ENCODE results near the gene ATP9B.

ATP9B gene

DNA sequence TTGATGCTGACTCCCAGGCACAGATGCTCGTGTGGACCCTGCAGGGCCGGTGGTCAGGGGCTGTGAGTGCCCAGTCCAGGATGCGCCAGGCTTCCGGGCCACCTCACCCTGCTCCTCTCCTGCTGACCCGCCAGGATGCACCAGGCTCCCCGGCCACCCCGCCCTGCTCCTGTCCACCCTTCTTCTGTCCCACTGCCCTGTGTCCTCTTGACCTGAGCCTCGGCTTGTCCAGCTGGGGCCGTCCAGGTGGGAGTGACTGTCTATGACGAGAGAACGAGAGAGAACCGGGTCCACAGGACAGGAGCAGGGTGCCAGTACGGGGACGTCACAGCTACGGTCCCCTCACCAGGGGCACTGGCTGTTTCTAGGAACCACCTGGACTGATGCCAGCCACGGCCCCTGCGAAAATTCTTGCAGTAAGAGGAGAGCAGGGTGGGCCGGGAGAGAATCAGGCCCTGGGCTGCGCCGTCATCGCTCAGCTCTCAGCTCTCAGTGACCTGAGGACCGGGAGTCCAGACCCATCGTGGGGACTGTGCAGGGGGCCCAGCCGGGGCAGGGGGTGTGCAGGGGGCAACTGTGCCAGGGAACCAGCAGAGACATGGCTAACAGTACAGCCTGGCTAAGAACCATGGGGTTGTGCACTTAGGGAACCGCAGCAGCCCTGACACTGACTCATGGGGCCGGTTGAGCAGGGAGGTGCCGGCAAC is 313.6 kb downstream of the ATP9B start:
- peaks cover 8% of the 10 kb centered on the region for H3K27me3 ChIP-seq (ENCODE audit: low read depth, low read length)
- H2AFZ ChIP-seq (ENCODE audit: low read depth, low read length): no peak overlapping the region
- H3K79me2 ChIP-seq (ENCODE audit: low read length): no peaks in the 10 kb centered on the region
- peaks cover 14% of the 10 kb centered on the region for H3K36me3 ChIP-seq (replicated peaks; ENCODE audit: low read depth, low read length)
- TF ChIP-seq, protein P1, sequence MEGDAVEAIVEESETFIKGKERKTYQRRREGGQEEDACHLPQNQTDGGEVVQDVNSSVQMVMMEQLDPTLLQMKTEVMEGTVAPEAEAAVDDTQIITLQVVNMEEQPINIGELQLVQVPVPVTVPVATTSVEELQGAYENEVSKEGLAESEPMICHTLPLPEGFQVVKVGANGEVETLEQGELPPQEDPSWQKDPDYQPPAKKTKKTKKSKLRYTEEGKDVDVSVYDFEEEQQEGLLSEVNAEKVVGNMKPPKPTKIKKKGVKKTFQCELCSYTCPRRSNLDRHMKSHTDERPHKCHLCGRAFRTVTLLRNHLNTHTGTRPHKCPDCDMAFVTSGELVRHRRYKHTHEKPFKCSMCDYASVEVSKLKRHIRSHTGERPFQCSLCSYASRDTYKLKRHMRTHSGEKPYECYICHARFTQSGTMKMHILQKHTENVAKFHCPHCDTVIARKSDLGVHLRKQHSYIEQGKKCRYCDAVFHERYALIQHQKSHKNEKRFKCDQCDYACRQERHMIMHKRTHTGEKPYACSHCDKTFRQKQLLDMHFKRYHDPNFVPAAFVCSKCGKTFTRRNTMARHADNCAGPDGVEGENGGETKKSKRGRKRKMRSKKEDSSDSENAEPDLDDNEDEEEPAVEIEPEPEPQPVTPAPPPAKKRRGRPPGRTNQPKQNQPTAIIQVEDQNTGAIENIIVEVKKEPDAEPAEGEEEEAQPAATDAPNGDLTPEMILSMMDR (IDR thresholded peaks at IDR 0.05; ENCODE audit: low read depth, low read length): no peak
- TF ChIP-seq EZH2phosphoT487 (IDR thresholded peaks at IDR 0.05; ENCODE audit: low read depth): no peak
- H3K4me1 ChIP-seq (ENCODE audit: low read length): peaks cover 51% of the 10 kb centered on the region
- H3K9ac ChIP-seq (ENCODE audit: low read length): no peak overlapping the region
- H3K27ac ChIP-seq (ENCODE audit: low read length): no peak overlapping the region
- H3K4me3 ChIP-seq (ENCODE audit: low read length): no peak overlapping the region
- H3K9me3 ChIP-seq (ENCODE audit: insufficient read depth, low read length): no peaks in the 10 kb centered on the region
- no peaks in the 10 kb centered on the region for H4K20me1 ChIP-seq (ENCODE audit: insufficient read depth, low read length)
- H3K4me2 ChIP-seq (ENCODE audit: low read length): no peak overlapping the region

DNA sequence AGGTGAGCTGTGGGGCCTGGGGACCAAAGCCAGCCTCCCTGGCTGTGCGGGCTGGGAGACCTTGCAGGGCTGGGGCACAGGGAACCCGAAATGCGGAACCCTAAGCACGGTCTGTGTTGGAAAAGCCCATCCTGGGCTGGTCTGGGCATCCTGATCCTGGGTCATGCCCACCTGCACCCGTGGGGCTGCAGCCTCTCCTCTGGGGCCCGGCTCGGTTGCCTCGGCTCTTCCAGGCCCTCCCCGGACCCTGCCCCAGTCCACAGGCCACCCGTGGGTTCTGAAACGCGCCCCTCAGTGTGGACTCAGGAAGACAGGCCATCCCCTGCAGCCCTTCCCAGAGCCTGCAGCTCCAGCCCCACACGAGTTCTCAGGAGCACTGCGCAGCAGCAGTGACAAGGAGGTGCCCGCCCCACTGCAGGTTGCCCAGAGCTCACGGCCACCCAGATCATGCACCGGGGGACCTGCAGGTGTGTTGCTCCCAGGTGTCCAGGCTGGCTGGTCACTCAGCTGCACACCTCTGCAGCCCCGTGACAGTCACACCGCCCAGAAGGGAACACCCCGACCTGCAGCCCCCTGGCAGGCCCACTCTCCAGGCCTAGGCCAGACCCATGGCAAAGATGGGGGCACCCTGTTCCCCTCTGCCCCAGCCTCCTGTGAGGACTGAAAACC is 314.3 kb downstream of the ATP9B start:
- Histone ChIP-seq H3K36me3 (replicated peaks; ENCODE audit: low read depth, low read length) (peaks cover 8% of the 10 kb centered on the region), H4K20me1 (ENCODE audit: insufficient read depth, low read length) (no peaks in the 10 kb centered on the region), H3K9ac (ENCODE audit: low read length) (no peak overlapping the region), H3K4me2 (ENCODE audit: low read length) (no peak overlapping the region), H3K4me3 (ENCODE audit: low read length) (no peak overlapping the region), H3K9me3 (ENCODE audit: insufficient read depth, low read length) (no peaks in the 10 kb centered on the region), H3K79me2 (ENCODE audit: low read length) (no peaks in the 10 kb centered on the region), H3K27me3 (ENCODE audit: low read depth, low read length) (peaks cover 15% of the 10 kb centered on the region), H3K4me1 (ENCODE audit: low read length) (peaks cover 44% of the 10 kb centered on the region), H2AFZ (ENCODE audit: low read depth, low read length) (no peak overlapping the region), H3K27ac (ENCODE audit: low read length) (no peak overlapping the region)
- TF ChIP-seq EZH2phosphoT487 (IDR thresholded peaks at IDR 0.05; ENCODE audit: low read depth): no peak
- TF ChIP-seq, protein P1 (IDR thresholded peaks at IDR 0.05; ENCODE audit: low read depth, low read length): no peak

DNA sequence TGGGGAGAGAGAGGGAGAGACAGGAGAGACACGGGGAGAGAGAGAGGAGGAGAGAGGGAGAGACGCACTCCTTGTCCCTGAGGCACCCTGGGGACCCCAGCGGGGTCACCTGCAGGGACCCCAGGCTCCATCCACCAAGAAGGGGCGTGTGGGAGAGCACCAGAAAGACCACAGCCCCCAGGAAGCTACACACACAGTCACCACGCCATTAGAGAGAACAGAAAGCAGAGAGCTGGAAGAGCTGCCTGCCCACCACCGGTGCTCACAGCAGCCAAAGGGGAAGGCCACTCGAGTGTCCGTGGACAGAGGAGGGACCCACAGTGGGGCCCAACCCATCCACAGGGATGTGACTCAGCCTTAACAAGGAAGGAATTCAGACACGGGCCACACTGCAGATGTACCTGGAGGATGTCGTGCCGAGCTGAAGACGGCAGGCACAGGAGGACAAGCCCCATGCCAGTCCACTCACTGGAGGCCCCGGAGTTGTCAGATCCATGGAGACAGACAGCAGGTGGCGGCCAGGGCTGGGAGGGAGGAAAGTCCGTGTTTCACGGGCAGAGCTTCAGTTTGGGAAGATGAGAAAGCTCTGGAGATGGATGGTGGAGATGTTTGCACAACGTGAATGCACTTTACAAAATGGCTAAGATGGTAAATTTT is 315.1 kb downstream of the ATP9B start:
- no peak overlapping the region for H3K4me3 ChIP-seq (ENCODE audit: low read length)
- H4K20me1 ChIP-seq (ENCODE audit: insufficient read depth, low read length): no peaks in the 10 kb centered on the region
- H3K79me2 ChIP-seq (ENCODE audit: low read length): no peaks in the 10 kb centered on the region
- no peak overlapping the region for H3K9ac ChIP-seq (ENCODE audit: low read length)
- TF ChIP-seq, protein P1 (IDR thresholded peaks at IDR 0.05; ENCODE audit: low read depth, low read length): no peak
- no peak for TF ChIP-seq EZH2phosphoT487 (IDR thresholded peaks at IDR 0.05; ENCODE audit: low read depth)
- H3K9me3 ChIP-seq (ENCODE audit: insufficient read depth, low read length): no peaks in the 10 kb centered on the region
- peaks cover 22% of the 10 kb centered on the region for H3K27me3 ChIP-seq (ENCODE audit: low read depth, low read length)
- no peak overlapping the region for H3K4me2 ChIP-seq (ENCODE audit: low read length)
- peaks cover 38% of the 10 kb centered on the region for H3K4me1 ChIP-seq (ENCODE audit: low read length)
- H2AFZ ChIP-seq (ENCODE audit: low read depth, low read length): no peak overlapping the region
- H3K36me3 ChIP-seq (replicated peaks; ENCODE audit: low read depth, low read length): peaks cover 5% of the 10 kb centered on the region
- H3K27ac ChIP-seq (ENCODE audit: low read length): no peak overlapping the region

DNA sequence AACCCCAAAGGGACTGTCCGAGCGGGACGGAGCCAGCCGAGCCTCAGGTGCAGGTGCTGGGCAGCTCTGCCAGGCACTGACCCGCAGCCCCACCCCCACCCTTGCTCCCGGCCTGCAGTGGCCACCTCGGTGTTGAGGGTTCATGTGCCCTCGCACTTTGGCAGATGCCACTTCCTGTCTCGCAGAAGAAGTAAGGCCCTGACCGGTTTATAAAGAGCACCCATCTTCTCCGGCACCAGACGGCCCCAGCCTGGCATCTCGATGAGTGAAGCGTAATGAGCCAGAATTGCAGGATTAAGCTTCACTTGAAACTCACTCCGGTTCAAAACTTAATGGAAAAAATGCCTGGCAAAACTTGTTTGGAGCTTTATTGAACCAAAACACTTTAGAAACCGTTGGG is 315.6 kb downstream of the ATP9B start:
- TF ChIP-seq EZH2phosphoT487 (IDR thresholded peaks at IDR 0.05; ENCODE audit: low read depth): no peak
- TF ChIP-seq, protein P1 (IDR thresholded peaks at IDR 0.05; ENCODE audit: low read depth, low read length): no peak
- Histone ChIP-seq H3K9ac (ENCODE audit: low read length) (no peak overlapping the region), H3K36me3 (replicated peaks; ENCODE audit: low read depth, low read length) (peaks cover 5% of the 10 kb centered on the region), H3K27ac (ENCODE audit: low read length) (no peak overlapping the region), H3K79me2 (ENCODE audit: low read length) (no peaks in the 10 kb centered on the region), H3K27me3 (ENCODE audit: low read depth, low read length) (peaks cover 27% of the 10 kb centered on the region), H3K4me3 (ENCODE audit: low read length) (no peak overlapping the region), H4K20me1 (ENCODE audit: insufficient read depth, low read length) (no peaks in the 10 kb centered on the region), H3K4me2 (ENCODE audit: low read length) (no peak overlapping the region), H3K4me1 (ENCODE audit: low read length) (peaks cover 32% of the 10 kb centered on the region), H2AFZ (ENCODE audit: low read depth, low read length) (no peak overlapping the region), H3K9me3 (ENCODE audit: insufficient read depth, low read length) (no peaks in the 10 kb centered on the region)
